IPS-18a (cell line): ENCODE results near the gene FXYD3.
"Not testable (repeated sequence)": the region's sequence is repeated elsewhere in the genome, so short reads cannot be mapped to it uniquely, and the experiment has no call there.

Experiments
- H3K27ac ChIP-seq: one replicate; pipeline ENCODE4 v1.5.1; 2013; ENCODE audit warnings: low read length
- H3K27me3 ChIP-seq: one replicate; pipeline ENCODE4 v1.6.1; 2013; ENCODE audit warnings: mild to moderate bottlenecking, low read length; ENCODE audit not compliant: control insufficient read depth, insufficient read depth
- H3K36me3 ChIP-seq: one replicate; pipeline ENCODE4 v1.6.1; 2013; ENCODE audit warnings: low read depth, low read length; ENCODE audit not compliant: control insufficient read depth
- H3K4me1 ChIP-seq: one replicate; pipeline ENCODE4 v1.6.1; 2013; ENCODE audit warnings: low read depth, low read length; ENCODE audit not compliant: control insufficient read depth
- H3K4me3 ChIP-seq: one replicate; pipeline ENCODE4 v1.5.1; 2013; ENCODE audit warnings: low read length
- H3K9ac ChIP-seq: one replicate; pipeline ENCODE4 v1.6.1; 2013; ENCODE audit warnings: mild to moderate bottlenecking, low read length, moderate library complexity
- H3K9me3 ChIP-seq: one replicate; pipeline ENCODE4 v1.6.1; 2013; ENCODE audit warnings: low read depth, low read length; ENCODE audit not compliant: control insufficient read depth

FXYD3 gene

DNA sequence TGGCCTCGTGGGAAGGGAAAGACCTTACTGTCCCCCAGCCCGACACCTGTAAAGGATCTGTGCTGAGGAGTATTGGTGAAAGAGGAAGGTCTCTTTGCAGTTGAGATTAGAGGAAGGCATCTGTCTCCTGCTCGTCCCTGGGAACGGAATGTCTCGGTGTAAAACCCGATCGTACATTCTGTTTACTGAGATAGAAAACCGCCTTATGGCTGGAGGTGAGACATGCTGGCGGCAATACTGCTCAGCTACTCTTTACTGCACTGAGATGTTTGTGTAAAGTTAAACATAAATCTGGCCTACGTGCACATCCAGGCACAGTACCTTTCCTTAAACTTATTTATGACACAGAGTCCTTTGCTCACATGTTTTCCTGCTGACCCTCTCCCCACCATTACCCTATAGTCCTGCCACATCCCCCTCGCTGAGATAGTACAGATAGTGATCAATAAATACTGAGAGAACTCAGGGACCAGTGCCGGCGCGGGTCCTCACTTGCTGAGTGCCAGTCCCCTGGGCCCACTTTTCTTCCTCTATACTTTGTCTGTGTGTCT lies 14.2 kb downstream of the FXYD3 start:
- H3K9ac ChIP-seq, H3K27me3 ChIP-seq, H3K27ac ChIP-seq, H3K9me3 ChIP-seq, H3K4me3 ChIP-seq, H3K36me3 ChIP-seq, H3K4me1 ChIP-seq: not testable (repeated sequence)

DNA sequence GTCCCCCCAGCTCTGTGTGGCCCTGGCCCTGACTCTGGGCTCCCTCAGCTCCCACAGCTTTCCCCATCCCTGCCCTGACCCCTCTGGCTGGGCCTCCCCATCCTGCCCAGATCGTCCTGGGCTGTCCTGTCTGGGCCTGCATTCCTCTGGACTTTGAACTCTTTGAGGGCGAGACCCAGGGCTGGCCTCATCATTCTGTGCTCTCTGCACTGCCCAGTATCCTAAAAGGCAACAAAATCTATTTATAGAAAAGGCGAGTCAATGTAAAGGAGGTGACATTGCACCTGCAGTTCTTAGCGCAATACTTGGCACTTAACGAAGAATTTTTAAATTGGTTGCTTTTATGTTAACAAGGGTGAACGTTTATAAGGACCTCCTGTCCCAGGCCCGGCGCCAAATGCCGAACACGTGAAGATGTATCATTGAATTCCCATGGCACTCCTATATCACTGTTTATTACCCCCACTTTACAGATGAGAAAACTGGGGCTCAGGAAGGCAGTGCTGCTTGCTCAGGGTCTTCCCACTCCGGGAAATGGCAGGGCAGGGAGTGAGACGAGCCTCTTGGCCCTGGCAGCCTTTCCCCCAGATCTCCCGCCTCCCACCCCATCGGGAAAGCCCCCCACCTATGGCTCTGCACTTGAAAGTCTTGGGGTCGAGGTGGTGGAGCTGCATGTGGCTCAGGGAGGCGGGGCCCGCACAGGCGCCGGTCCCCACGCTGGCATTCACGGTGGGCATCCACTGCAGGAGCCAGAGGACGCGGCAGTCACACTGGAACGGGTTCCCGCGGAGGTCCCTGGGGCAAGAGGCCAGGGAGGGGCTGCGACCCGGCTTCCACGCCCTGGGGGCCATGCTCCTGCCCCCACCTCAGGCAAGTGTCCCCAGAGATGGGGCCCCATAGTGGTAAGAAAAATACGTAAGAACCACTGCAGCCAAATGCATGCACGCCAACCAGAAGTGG lies 15.4 kb downstream of the FXYD3 start:
- no peaks in the 10 kb centered on the region for H3K36me3 ChIP-seq
- H3K27ac ChIP-seq: no peak overlapping the region
- no peaks in the 10 kb centered on the region for H3K4me1 ChIP-seq
- no peaks in the 10 kb centered on the region for H3K9me3 ChIP-seq
- H3K27me3 ChIP-seq: no peaks in the 10 kb centered on the region
- H3K4me3 ChIP-seq: no peak overlapping the region
- no peak overlapping the region for H3K9ac ChIP-seq

DNA sequence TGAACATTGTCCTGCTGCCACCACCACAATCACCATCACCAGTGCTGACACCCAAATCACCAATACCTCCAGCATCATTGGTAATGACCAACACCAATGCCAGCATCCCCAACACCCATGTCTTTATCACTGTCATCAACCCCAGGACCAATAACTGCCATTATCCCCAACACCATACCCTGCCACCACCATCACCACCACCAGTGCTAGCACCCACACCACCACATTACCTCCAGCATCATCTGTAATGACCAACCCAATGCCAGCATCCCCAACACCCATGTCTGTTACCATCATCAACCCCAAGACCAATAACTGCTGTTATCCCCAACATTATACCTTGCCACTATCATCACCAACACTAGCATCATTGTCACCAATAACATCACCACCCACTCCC lies 16.6 kb downstream of the FXYD3 start:
- Histone ChIP-seq H3K4me3 (no peak overlapping the region), H3K9ac (no peak overlapping the region), H3K36me3 (no peaks in the 10 kb centered on the region), H3K9me3 (no peaks in the 10 kb centered on the region), H3K27ac (no peak overlapping the region), H3K4me1 (no peaks in the 10 kb centered on the region), H3K27me3 (no peaks in the 10 kb centered on the region)

DNA sequence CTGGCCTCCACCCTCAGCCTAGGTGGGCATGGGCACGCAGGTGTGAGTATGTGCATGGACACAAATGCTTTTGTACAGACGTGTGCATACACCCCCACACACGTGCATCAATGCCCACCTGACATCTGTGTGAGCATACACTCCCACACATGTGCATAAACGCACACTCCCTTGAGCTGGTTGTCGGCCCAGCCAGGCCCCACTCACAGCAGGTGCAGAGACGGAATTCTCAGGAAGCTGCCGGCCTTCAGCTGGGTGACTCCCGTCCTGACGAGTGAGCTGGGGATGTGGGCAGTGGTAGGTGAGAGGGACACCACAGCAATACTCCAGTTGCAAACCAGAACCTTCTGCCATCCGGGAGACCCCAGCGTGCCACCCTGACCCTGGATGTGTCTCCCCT lies 18.2 kb downstream of the FXYD3 start:
- Histone ChIP-seq H3K27ac (no peak overlapping the region), H3K9ac (no peak overlapping the region), H3K9me3 (no peaks in the 10 kb centered on the region), H3K27me3 (no peaks in the 10 kb centered on the region), H3K4me1 (no peaks in the 10 kb centered on the region), H3K4me3 (no peak overlapping the region), H3K36me3 (no peaks in the 10 kb centered on the region)

DNA sequence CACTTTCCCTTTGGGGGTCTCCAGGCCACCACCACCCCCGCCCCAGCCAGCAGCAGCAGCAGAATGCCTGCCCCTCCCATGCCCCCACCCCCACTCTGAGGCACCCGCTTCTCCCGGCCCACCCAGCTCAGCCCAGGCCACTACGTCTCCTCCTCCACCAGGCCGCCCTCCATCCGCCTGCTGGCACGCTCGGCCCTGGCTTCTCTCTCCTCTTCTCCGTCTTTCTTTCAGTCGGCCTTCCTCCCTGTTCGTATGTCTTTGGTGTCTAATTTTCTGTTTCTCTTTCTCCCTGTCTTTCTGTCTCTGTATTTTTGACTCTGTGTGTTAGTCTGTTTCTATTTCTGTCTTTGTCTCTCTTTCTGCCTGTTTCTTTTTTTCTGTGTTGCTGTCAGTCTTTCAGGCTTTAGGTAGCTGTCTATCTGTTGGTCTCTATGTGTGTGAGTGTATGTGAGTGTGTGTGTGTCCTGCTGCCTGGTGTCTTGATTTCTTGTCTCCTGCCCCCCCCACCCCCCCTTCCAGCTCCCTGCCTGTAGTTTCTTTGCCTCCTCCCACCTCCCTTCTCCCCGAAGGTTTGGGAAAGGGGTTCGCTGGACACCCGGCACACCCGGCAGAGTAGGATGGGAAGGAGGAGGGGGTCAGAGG lies 19.1 kb downstream of the FXYD3 start, which contains the start of gene LGI4:
TSS of gene LGI4 (minus strand) at position 459 of the 642 bp plus-strand sequence. CDS start at position 80, 379 bp downstream.
- Histone ChIP-seq H3K36me3 (no peaks in the 10 kb centered on the region), H3K4me1 (no peaks in the 10 kb centered on the region), H3K9ac (no peak within 1 kb of the TSS)

DNA sequence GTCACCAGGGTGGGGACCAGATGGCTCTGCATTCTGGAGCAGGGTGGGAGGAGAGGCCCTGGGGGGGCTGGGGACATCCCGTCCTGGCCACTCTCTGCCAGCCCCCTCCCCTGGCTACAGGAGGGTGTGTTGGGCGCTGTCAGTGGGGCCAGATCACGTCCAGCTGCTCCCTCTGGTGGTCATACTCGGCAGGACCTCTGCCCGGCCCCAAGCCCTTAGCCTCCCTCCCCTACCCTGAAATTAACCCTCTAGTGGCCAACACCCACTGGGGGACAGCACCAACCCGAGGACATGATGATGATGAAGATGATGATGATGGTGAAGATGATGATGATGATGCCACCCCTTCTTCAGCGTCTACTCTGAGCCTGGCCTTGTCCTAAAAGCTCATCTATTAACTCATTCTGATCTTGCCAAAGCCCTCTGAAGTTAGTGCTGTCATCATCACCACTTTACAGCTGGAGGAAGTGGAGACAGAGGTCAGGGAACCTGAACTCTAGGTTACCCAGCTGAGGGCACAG lies 19.8 kb downstream of the FXYD3 start:
- H3K4me3 ChIP-seq: no peak overlapping the region
- peaks cover 4% of the 10 kb centered on the region for H3K27me3 ChIP-seq
- no peak overlapping the region for H3K27ac ChIP-seq
- no peaks in the 10 kb centered on the region for H3K9me3 ChIP-seq
- H3K36me3 ChIP-seq: no peaks in the 10 kb centered on the region
- no peaks in the 10 kb centered on the region for H3K4me1 ChIP-seq
- H3K9ac ChIP-seq: no peak overlapping the region

More for the DNA sequence above, 19.1 kb downstream of the FXYD3 start, which contains the start of gene LGI4:
- no peak within 1 kb of the TSS for H3K4me3 ChIP-seq
- no peaks in the 10 kb centered on the region for H3K27me3 ChIP-seq
- H3K27ac ChIP-seq: no peak within 1 kb of the TSS
- no peaks in the 10 kb centered on the region for H3K9me3 ChIP-seq

DNA sequence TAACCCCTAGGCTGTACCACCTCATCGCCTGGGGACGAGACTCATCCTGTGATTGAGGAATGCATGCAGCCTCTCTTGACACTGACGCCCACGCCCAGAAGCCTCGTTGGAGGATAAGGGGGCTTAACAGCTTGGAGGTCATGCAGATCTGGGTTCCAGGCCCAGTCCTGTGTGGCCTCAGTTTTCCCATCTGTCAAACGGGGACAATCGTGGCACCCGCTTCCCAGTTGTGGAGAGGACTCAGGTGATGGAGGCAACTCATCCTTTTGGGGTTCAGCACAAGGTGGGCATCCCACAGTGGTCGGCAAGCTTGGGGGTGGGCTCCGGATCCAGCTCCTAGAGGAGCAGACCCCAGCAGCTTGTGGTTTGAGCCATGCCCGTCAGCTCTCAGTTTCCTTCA lies 20.6 kb downstream of the FXYD3 start:
- no peaks in the 10 kb centered on the region for H3K9me3 ChIP-seq
- H3K27ac ChIP-seq: no peak overlapping the region
- no peaks in the 10 kb centered on the region for H3K36me3 ChIP-seq
- no peak overlapping the region for H3K4me3 ChIP-seq
- no peaks in the 10 kb centered on the region for H3K4me1 ChIP-seq
- H3K27me3 ChIP-seq: peaks cover 8% of the 10 kb centered on the region
- no peak overlapping the region for H3K9ac ChIP-seq

DNA sequence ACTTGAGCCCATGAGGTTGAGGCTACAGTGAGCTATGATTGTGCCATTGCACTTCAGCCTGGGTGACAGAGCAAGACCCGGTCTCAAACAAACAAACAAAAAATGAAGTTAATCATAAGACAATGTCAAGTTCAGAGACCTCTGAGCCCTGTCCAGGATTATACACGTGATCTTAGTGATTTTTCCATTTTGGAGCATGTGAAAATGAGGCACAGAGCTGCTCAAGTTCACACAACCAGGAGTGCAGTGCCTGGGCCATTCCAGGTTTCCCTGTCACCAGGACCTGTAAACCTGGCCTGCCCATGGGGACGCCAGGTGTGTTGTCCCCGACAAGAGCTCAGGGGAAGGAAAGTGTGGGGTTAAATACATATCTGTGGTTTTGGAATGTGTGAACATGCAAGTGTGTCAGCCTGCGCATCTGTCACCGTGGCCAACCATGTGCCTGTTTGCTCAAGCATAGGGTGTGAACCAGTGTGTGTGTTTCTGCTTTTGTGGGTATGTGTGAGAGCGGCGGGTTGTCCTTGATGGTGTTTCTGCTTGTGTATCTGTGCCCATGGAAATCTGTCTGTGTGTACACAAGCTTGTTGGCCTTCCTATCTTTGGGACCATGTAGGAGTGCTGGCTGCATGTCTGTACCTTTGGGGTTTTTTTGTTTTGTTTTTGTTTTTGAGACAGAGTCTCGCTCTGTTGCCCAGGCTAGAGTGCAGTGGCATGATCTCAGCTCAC lies 21.5 kb downstream of the FXYD3 start:
- peaks cover 16% of the 10 kb centered on the region for H3K27me3 ChIP-seq
- no peaks in the 10 kb centered on the region for H3K36me3 ChIP-seq
- peaks cover 7% of the 10 kb centered on the region for H3K4me1 ChIP-seq
- H3K9me3 ChIP-seq: no peaks in the 10 kb centered on the region
- no peak overlapping the region for H3K9ac ChIP-seq
- H3K27ac ChIP-seq: no peak overlapping the region
- no peak overlapping the region for H3K4me3 ChIP-seq

DNA sequence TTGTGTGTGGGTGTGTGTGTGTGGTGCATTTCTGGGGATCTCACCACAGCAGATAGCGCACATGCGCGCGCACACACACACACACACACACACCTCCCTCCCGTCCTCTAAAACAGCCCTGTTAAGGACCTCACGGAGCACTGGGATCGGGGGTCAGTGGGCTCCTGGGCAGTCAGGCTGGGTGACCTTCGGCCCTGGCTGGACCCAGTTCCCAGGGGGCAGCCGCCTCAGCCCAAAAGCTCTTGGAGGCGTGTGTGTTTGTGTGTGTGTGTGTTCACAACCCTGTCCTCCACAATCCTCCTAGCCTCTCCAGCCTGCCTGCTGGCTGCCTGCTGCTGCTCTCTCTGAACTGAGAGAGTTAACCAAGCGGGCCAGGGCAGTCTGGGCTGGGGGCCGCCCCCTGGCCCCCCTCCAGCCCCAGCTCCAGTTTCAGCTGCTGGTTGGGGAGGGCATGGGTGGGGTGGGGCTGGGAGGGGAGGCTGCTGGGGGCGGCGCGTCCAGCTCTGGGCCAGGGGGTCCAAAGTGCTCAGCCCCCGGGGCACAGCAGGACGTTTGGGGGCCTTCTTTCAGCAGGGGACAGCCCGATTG lies 22.8 kb downstream of the FXYD3 start, which contains the start of gene FXYD1:
TSS of gene FXYD1 (plus strand) at position 520 of the 588 bp plus-strand sequence. CDS start 1,256 bp downstream, outside the sequence.
- Histone ChIP-seq H3K9me3 (no peaks in the 10 kb centered on the region), H3K36me3 (no peaks in the 10 kb centered on the region), H3K4me3 (no peak within 1 kb of the TSS), H3K27ac (no peak within 1 kb of the TSS), H3K27me3 (peaks cover 20% of the 10 kb centered on the region), H3K4me1 (peaks cover 7% of the 10 kb centered on the region), H3K9ac (no peak within 1 kb of the TSS)

DNA sequence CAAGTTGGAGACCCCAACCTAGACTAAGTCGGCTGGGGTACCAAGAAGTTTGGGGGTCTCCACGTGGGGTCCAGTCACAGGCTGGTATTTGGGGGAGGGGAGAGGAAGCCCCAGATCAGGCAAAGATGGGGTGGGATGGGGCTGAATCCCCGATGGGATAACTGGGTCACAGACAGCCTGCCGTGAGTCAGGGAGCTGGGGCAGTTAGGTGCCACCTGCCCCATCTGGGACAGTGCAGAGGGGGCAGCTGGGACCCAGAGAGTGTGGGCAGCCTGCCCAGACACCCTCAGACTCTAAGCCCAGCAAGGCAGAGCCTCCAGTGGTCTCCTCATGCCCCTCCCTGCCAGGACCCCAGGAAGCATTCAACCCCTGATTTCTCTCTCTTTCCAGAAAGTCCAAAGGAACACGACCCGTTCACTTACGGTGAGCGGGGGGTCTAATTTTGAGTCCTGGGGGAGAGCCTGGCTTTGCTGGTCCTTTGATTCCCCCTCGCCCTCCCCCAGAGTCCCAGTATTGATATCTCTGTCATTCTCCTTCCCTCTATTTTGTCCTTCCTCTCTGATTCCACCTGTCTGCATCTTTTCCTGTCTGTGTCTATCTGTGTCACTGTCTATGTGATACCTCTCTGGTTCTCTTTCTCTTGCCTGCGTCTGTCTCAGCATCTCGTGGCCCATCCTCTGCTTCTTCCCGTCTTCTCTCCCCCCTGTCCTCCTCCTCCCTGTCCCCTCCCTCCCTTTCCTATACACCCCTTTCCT lies 24.8 kb downstream of the FXYD3 start:
- H3K4me3 ChIP-seq: no peak overlapping the region
- H3K36me3 ChIP-seq: no peaks in the 10 kb centered on the region
- peaks cover 14% of the 10 kb centered on the region for H3K4me1 ChIP-seq
- no peak overlapping the region for H3K9ac ChIP-seq
- H3K27me3 ChIP-seq: peaks cover 30% of the 10 kb centered on the region
- no peak overlapping the region for H3K27ac ChIP-seq
- H3K9me3 ChIP-seq: no peaks in the 10 kb centered on the region
